ENCODE results near the gene COL9A3.

The COL9A3 gene

GRCh38 chr20:62774762-62775161 lies 42.1 kb upstream of the COL9A3 start:
- Mint-ChIP-seq H3K27ac (no peak overlapping the region), H3K4me3 (no peak overlapping the region), H3K9me3 (peaks cover 8% of the 10 kb centered on the region), H3K4me1 (ENCODE audit: low read depth) (peaks cover 55% of the 10 kb centered on the region), H3K36me3 (ENCODE audit: low read depth) (no peaks in the 10 kb centered on the region), H3K27me3 (peaks cover 18% of the 10 kb centered on the region)
- intact Hi-C loops (cut with micrococcal nuclease): no loop called here

GRCh38 chr20:62775206-62775605 lies 41.6 kb upstream of the COL9A3 start:
- H3K4me3 Mint-ChIP-seq: no peak overlapping the region
- H3K27me3 Mint-ChIP-seq: peaks cover 18% of the 10 kb centered on the region
- peaks cover 8% of the 10 kb centered on the region for H3K9me3 Mint-ChIP-seq
- H3K27ac Mint-ChIP-seq: no peak overlapping the region
- H3K4me1 Mint-ChIP-seq (ENCODE audit: low read depth): peaks cover 55% of the 10 kb centered on the region
- no peaks in the 10 kb centered on the region for H3K36me3 Mint-ChIP-seq (ENCODE audit: low read depth)
- intact Hi-C loops (cut with micrococcal nuclease): no loop called here

- intact Hi-C loops (cut with micrococcal nuclease): no loop called here
- H3K4me1 Mint-ChIP-seq (ENCODE audit: low read depth): peaks cover 55% of the 10 kb centered on the region
Measured at GRCh38 chr20:62776035-62776691, 40.7 kb upstream of the COL9A3 start.

GRCh38 chr20:62776692-62777527 lies 39.9 kb upstream of the COL9A3 start:
- H3K27ac Mint-ChIP-seq: no peak overlapping the region
- H3K4me3 Mint-ChIP-seq: no peak overlapping the region
- H3K9me3 Mint-ChIP-seq: peaks cover 8% of the 10 kb centered on the region
- intact Hi-C loops (cut with micrococcal nuclease): no loop called here
- H3K27me3 Mint-ChIP-seq: peaks cover 13% of the 10 kb centered on the region
- no peaks in the 10 kb centered on the region for H3K36me3 Mint-ChIP-seq (ENCODE audit: low read depth)
- peaks cover 55% of the 10 kb centered on the region for H3K4me1 Mint-ChIP-seq (ENCODE audit: low read depth)

More at GRCh38 chr20:62776035-62776691, 40.7 kb upstream of the COL9A3 start:
- Mint-ChIP-seq H3K27ac (no peak overlapping the region), H3K27me3 (peaks cover 18% of the 10 kb centered on the region), H3K36me3 (ENCODE audit: low read depth) (no peaks in the 10 kb centered on the region), H3K9me3 (peaks cover 8% of the 10 kb centered on the region), H3K4me3 (no peak overlapping the region)

- peaks cover 8% of the 10 kb centered on the region for H3K9me3 Mint-ChIP-seq
- no peak overlapping the region for H3K27ac Mint-ChIP-seq
- intact Hi-C loops (cut with micrococcal nuclease): no loop called here
- H3K4me3 Mint-ChIP-seq: no peak overlapping the region
- H3K27me3 Mint-ChIP-seq: peaks cover 12% of the 10 kb centered on the region
- H3K4me1 Mint-ChIP-seq (ENCODE audit: low read depth): peaks cover 51% of the 10 kb centered on the region
- no peaks in the 10 kb centered on the region for H3K36me3 Mint-ChIP-seq (ENCODE audit: low read depth)
Measured at GRCh38 chr20:62777528-62777830, 39.4 kb upstream of the COL9A3 start.

GRCh38 chr20:62778058-62778457 lies 38.8 kb upstream of the COL9A3 start:
- intact Hi-C loops (cut with micrococcal nuclease): no loop called here
- Mint-ChIP-seq H3K27me3 (peaks cover 10% of the 10 kb centered on the region), H3K27ac (no peak overlapping the region), H3K4me1 (ENCODE audit: low read depth) (peaks cover 51% of the 10 kb centered on the region), H3K4me3 (no peak overlapping the region), H3K9me3 (peaks cover 8% of the 10 kb centered on the region), H3K36me3 (ENCODE audit: low read depth) (no peaks in the 10 kb centered on the region)

GRCh38 chr20:62778601-62779416 lies 38.0 kb upstream of the COL9A3 start:
- Mint-ChIP-seq H3K4me3 (no peak overlapping the region), H3K27me3 (peaks cover 5% of the 10 kb centered on the region), H3K36me3 (ENCODE audit: low read depth) (no peaks in the 10 kb centered on the region), H3K9me3 (peaks cover 8% of the 10 kb centered on the region), H3K4me1 (ENCODE audit: low read depth) (peaks cover 47% of the 10 kb centered on the region), H3K27ac (no peak overlapping the region)
- intact Hi-C loops (cut with micrococcal nuclease): no loop called here

- Mint-ChIP-seq H3K4me1 (ENCODE audit: low read depth) (peaks cover 42% of the 10 kb centered on the region), H3K36me3 (ENCODE audit: low read depth) (no peaks in the 10 kb centered on the region), H3K9me3 (peaks cover 8% of the 10 kb centered on the region), H3K27ac (no peak overlapping the region), H3K27me3 (peaks cover 2% of the 10 kb centered on the region), H3K4me3 (no peak overlapping the region)
- intact Hi-C loops (cut with micrococcal nuclease): no loop called here
Measured at GRCh38 chr20:62779417-62779685, 37.5 kb upstream of the COL9A3 start.

GRCh38 chr20:62780204-62780603 lies 36.6 kb upstream of the COL9A3 start:
- Mint-ChIP-seq H3K36me3 (ENCODE audit: low read depth) (no peaks in the 10 kb centered on the region), H3K4me1 (ENCODE audit: low read depth) (peaks cover 33% of the 10 kb centered on the region), H3K4me3 (no peak overlapping the region), H3K9me3 (peaks cover 8% of the 10 kb centered on the region), H3K27me3 (peaks cover 2% of the 10 kb centered on the region), H3K27ac (no peak overlapping the region)
- intact Hi-C loops (cut with micrococcal nuclease): no loop called here

GRCh38 chr20:62780696-62781095 lies 36.2 kb upstream of the COL9A3 start:
- H3K36me3 Mint-ChIP-seq (ENCODE audit: low read depth): no peaks in the 10 kb centered on the region
- H3K4me1 Mint-ChIP-seq (ENCODE audit: low read depth): peaks cover 28% of the 10 kb centered on the region
- peaks cover 2% of the 10 kb centered on the region for H3K27me3 Mint-ChIP-seq
- intact Hi-C loops (cut with micrococcal nuclease): no loop called here
- H3K4me3 Mint-ChIP-seq: no peak overlapping the region
- H3K27ac Mint-ChIP-seq: no peak overlapping the region
- peaks cover 8% of the 10 kb centered on the region for H3K9me3 Mint-ChIP-seq

- Mint-ChIP-seq H3K27ac (no peak overlapping the region), H3K4me1 (ENCODE audit: low read depth) (peaks cover 12% of the 10 kb centered on the region), H3K27me3 (peaks cover 2% of the 10 kb centered on the region), H3K9me3 (peaks cover 8% of the 10 kb centered on the region), H3K4me3 (no peak overlapping the region), H3K36me3 (ENCODE audit: low read depth) (no peaks in the 10 kb centered on the region)
- intact Hi-C loops (cut with micrococcal nuclease): no loop called here
Measured at GRCh38 chr20:62782149-62782892, 34.5 kb upstream of the COL9A3 start.

GRCh38 chr20:62782893-62783278 lies 34.0 kb upstream of the COL9A3 start:
- peaks cover 6% of the 10 kb centered on the region for H3K36me3 Mint-ChIP-seq (ENCODE audit: low read depth)
- intact Hi-C loops (cut with micrococcal nuclease): no loop called here
- no peak overlapping the region for H3K27ac Mint-ChIP-seq
- peaks cover 14% of the 10 kb centered on the region for H3K4me1 Mint-ChIP-seq (ENCODE audit: low read depth)
- peaks cover 13% of the 10 kb centered on the region for H3K9me3 Mint-ChIP-seq
- peaks cover 2% of the 10 kb centered on the region for H3K27me3 Mint-ChIP-seq
- no peak overlapping the region for H3K4me3 Mint-ChIP-seq

GRCh38 chr20:62784497-62784896 lies 32.4 kb upstream of the COL9A3 start:
- intact Hi-C loops (cut with micrococcal nuclease): no loop called here
- H3K27ac Mint-ChIP-seq: no peak overlapping the region
- peaks cover 2% of the 10 kb centered on the region for H3K27me3 Mint-ChIP-seq
- peaks cover 15% of the 10 kb centered on the region for H3K9me3 Mint-ChIP-seq
- H3K4me3 Mint-ChIP-seq: no peak overlapping the region
- peaks cover 20% of the 10 kb centered on the region for H3K4me1 Mint-ChIP-seq (ENCODE audit: low read depth)
- peaks cover 7% of the 10 kb centered on the region for H3K36me3 Mint-ChIP-seq (ENCODE audit: low read depth)

- Mint-ChIP-seq H3K4me3 (no peak overlapping the region), H3K27me3 (peaks cover 2% of the 10 kb centered on the region), H3K36me3 (ENCODE audit: low read depth) (peaks cover 7% of the 10 kb centered on the region), H3K9me3 (peaks cover 15% of the 10 kb centered on the region), H3K27ac (no peak overlapping the region), H3K4me1 (ENCODE audit: low read depth) (peaks cover 20% of the 10 kb centered on the region)
- intact Hi-C loops (cut with micrococcal nuclease): no loop called here
Measured at GRCh38 chr20:62785393-62785792, 31.5 kb upstream of the COL9A3 start.
